Smooth muscle cell (in vitro differentiated cells): Measurements from ENCODE around the gene TCAP. TPM values are rescaled to one million over a fixed set of nuclear protein-coding genes. Genes with fewer than 3 reads are reported as not detected.
A peak's percentile ranks its signal among the peaks of the same experiment; 100 is the strongest.

Experiments
- DNase-seq: peaks from one replicate; lab custom pipeline; 2025; ENCODE audit not compliant: unreplicated experiment; lab: John Stamatoyannopoulos, UW
- H2AFZ ChIP-seq: fragments of 200-600 bp; sonication (generic); 2 replicates; pipeline ENCODE4 v1.6.0; 2016; ENCODE audit warnings: antibody characterized with exemption, low read depth, mild to moderate bottlenecking
- H3F3A ChIP-seq: fragments of 200-600 bp; sonication (generic); 2 replicates; pipeline ENCODE4 v1.6.0; 2017; ENCODE audit warnings: antibody characterized with exemption, low read depth
- H3K27ac ChIP-seq: fragments of 200-600 bp; sonication (generic); 2 replicates; pipeline ENCODE4 v1.5.1; 2016; ENCODE audit warnings: low read depth, mild to moderate bottlenecking
- H3K27me3 ChIP-seq: fragments of 200-600 bp; sonication (generic); 2 replicates; pipeline ENCODE4 v1.6.1; 2016; ENCODE audit warnings: low read depth, mild to moderate bottlenecking
- H3K36me3 ChIP-seq: fragments of 200-600 bp; sonication (generic); 2 replicates; pipeline ENCODE4 v1.5.1; 2016; ENCODE audit warnings: low read depth
- H3K4me1 ChIP-seq: fragments of 200-600 bp; sonication (generic); 2 replicates; pipeline ENCODE4 v1.5.1; 2016; ENCODE audit warnings: low read depth
- H3K4me2 ChIP-seq: fragments of 200-600 bp; sonication (generic); 2 replicates; pipeline ENCODE4 v1.6.0; 2016; ENCODE audit warnings: mild to moderate bottlenecking
- H3K4me3 ChIP-seq: fragments of 200-600 bp; sonication (generic); 2 replicates; pipeline ENCODE4 v1.5.1; 2016; ENCODE audit warnings: mild to moderate bottlenecking
- H3K79me2 ChIP-seq: fragments of 200-600 bp; sonication (generic); 2 replicates; pipeline ENCODE4 v1.6.0; 2016; ENCODE audit warnings: low read depth, mild to moderate bottlenecking
- H3K9ac ChIP-seq: fragments of 200-600 bp; sonication (generic); 2 replicates; pipeline ENCODE4 v1.6.0; 2016; ENCODE audit warnings: low read depth
- H3K9me3 ChIP-seq: fragments of 200-600 bp; sonication (generic); replicated peaks from 2 replicates; pipeline ENCODE4 v1.5.1; 2016; ENCODE audit warnings: low read depth
- H4K20me1 ChIP-seq: fragments of 200-600 bp; sonication (generic); 2 replicates; pipeline ENCODE4 v1.6.0; 2016; ENCODE audit warnings: low read depth
- CTCF ChIP-seq: fragments of 200-600 bp; sonication (generic); IDR thresholded peaks from 2 replicates; pipeline ENCODE4 v1.5.1; 2017; ENCODE audit warnings: borderline replicate concordance, mild to moderate bottlenecking, antibody characterized with exemption; ENCODE audit not compliant: insufficient read depth, poor library complexity, severe bottlenecking
- WGBS: methylation state at CpG from one replicate; pipeline ENCODE4 v1.1.7; 2016; ENCODE audit warnings: low lambda C conversion rate; 5-methylcytosine and 5-hydroxymethylcytosine counted together
- polyA plus RNA-seq: library from polyadenylated mRNA; unstranded; fragments of >200 nt; fragmentation: Nextera tagmentation; extraction: Ambion mirVana; gene quantifications from 2 replicates; pipeline ENCODE4 v1.2.1, GENCODE V29; 2016
- total RNA-seq: library from RNA; depleted of rRNA; stranded (reverse); fragments of >200 nt; gene quantifications from 2 replicates; pipeline ENCODE4 v1.2.3, GENCODE V29; 2014

The TCAP gene
- total and polyA plus RNA-seq, 2 experiments from 2014 or later, result 0.41 TPM; not detected in 1

- Histone ChIP-seq H3K4me3 (no peak overlapping the region), H3K27me3 (peaks cover 63% of the 10 kb centered on the region), H2AFZ (no peak overlapping the region), H4K20me1 (peaks cover 2% of the 10 kb centered on the region), H3K27ac (no peak overlapping the region), H3K79me2 (no peaks in the 10 kb centered on the region), H3F3A (no peaks in the 10 kb centered on the region), H3K36me3 (no peaks in the 10 kb centered on the region), H3K9me3 (no peaks in the 10 kb centered on the region), H3K9ac (no peak overlapping the region), H3K4me2 (peak overlapping the region; percentile 93), H3K4me1 (peaks cover 10% of the 10 kb centered on the region)
- 75% methylated on average over 11 of the region's 11 CpGs for WGBS
- no peak for TF ChIP-seq CTCF
- DNase-seq, result no peak
These were observed 1.6 kb downstream of the TCAP start for GRCh38 chr17:39666601-39667261.

DNA sequence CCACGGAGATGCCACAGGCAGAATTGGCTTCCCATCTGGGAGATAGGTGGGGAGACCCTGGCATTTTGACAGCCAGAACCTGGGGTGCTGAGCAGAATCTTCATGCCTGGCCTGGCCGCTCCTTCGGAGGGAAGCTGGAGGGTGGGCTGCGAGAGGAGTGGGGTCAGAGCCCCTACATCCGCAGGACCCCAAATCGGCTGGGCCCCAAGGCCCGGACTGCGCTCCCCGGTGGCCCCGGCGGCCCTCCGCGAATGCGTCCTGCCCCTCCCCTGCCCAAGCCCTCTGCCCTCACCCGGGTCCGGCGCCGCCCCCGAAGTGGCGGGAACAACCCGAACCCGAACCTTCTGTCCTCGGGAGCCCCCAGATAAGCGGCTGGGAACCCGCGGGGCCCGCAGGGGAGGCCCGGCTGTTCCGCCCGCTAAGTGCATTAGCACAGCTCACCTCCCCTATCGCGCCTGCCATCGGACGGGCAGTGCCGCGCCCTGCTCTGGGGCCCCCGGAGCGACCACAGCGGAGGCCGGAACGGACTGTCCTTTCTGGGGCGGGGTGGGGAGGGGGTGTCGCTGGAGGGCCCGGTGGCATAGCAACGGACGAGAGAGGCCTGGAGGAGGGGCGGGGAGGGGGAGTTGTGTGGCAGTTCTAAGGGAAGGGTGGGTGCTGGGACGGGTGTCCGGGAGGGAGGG, 2.3 kb downstream of the TCAP start:
- no peak overlapping the region for H3K27ac ChIP-seq
- H4K20me1 ChIP-seq, result no peaks in the 10 kb centered on the region
- H3K9ac ChIP-seq, result no peak overlapping the region
- peak overlapping the region; percentile 93 for H3K4me2 ChIP-seq
- H3K27me3 ChIP-seq, result peaks cover 63% of the 10 kb centered on the region
- no peaks in the 10 kb centered on the region for H3K36me3 ChIP-seq
- 16% methylated on average over 32 of the region's 49 CpGs for WGBS
- no peak for TF ChIP-seq CTCF
- H3K79me2 ChIP-seq, result no peaks in the 10 kb centered on the region
- H3K9me3 ChIP-seq, result no peaks in the 10 kb centered on the region
- no peaks in the 10 kb centered on the region for H3F3A ChIP-seq
- H3K4me1 ChIP-seq, result peaks cover 10% of the 10 kb centered on the region
- DNase-seq, result no peak
- peak overlapping the region; percentile 50 for H3K4me3 ChIP-seq
- H2AFZ ChIP-seq, result no peak overlapping the region

- Histone ChIP-seq H3F3A (no peaks in the 10 kb centered on the region), H3K4me3 (peak within 1 kb of the TSS; percentile 50), H3K9ac (no peak within 1 kb of the TSS), H3K4me2 (peak within 1 kb of the TSS; percentile 93), H3K27me3 (peaks cover 63% of the 10 kb centered on the region), H4K20me1 (no peaks in the 10 kb centered on the region), H3K36me3 (no peaks in the 10 kb centered on the region), H2AFZ (peak within 1 kb of the TSS; percentile 31), H3K79me2 (no peaks in the 10 kb centered on the region), H3K27ac (no peak within 1 kb of the TSS), H3K9me3 (no peaks in the 10 kb centered on the region), H3K4me1 (peaks cover 10% of the 10 kb centered on the region)
- WGBS, result 2% methylated on average over 52 of the region's 85 CpGs
- DNase-seq, result no peak
- peak; percentile 57 for TF ChIP-seq CTCF
These were observed 3.1 kb downstream of the TCAP start, which contains the start of gene PNMT for GRCh38 chr17:39667945-39668924. TSS of gene PNMT (plus strand) at chr17:39668453. CDS start at chr17:39668476, 23 bp downstream.
